Measurements from ENCODE around the gene CD9.

Gene CD9

GRCh38 chr12:6221146-6221545, 20.9 kb downstream of the CD9 start:
- no peak for DNase-seq

DNA sequence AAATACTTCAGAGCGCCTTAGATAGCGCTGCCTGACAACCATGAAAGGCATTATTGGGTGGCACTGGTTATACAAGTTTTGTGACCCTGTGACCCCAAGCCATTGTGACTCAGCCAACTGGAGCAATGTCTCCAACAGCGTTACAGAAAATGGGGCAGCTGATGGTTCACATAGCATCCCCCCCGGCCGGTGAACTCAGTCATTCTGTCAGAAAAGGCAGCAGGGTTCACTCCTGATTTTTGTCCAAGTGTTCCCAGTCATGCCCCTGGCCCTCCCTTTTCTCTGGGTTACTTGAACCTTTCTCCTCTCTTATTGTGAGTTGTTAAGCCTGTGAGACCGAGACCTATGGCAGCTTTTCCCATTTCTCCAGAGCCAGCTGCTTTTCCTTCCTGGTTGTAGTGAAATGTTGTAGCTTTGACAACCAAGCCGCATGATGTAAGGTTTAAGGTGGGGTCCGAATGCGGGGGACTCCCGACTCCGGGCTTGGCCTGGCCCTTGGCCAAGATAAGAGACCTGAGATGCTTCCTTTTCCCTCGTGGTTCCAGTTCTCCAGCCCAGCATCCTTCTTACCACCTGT, 22.0 kb downstream of the CD9 start:
- peak in 3 of 14 donors; percentile 24 to 65 (median 50) for DNase-seq

DNA sequence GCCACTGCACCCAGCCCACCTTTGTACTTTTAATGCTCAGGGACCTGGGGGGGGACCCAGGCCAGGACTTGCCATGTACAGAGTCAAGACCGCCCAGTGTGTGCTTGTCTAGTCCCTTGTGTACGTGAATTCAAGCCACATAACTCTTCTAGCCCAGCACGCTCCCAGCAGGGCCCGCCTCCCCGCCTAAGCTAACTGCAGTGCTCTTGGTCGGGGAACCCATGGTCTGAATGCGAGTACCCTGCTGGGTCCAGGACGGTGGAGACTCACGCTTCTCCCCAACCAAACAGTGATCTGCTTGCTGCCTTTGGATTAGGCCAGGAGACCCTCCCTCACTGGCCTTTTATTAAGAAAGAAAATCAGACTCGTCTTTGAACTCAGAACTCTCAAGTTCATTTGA, 23.3 kb downstream of the CD9 start:
- DNase-seq, result no peak

DNA sequence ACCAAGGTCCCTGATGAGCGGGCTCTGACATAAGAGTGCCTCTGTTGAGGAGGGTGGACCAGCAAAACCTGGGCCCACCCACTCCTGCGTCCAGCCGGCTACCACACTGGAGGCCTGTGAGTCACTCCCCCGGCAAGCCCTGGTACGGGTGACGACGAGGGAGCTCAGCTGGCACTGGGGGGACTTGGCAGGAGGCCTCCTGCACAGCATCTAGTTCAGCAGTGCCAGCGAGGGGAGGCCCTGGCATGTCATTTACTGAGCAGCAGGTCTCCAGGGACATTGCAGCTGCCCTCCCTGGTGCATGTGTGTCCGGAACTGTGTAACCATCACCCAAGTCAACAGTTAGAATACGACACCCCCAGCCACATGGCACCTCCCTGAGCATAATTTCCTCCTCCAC, 24.4 kb downstream of the CD9 start:
- peak in 11 of 14 donors; percentile 30 to 95 (median 80) for DNase-seq

DNA sequence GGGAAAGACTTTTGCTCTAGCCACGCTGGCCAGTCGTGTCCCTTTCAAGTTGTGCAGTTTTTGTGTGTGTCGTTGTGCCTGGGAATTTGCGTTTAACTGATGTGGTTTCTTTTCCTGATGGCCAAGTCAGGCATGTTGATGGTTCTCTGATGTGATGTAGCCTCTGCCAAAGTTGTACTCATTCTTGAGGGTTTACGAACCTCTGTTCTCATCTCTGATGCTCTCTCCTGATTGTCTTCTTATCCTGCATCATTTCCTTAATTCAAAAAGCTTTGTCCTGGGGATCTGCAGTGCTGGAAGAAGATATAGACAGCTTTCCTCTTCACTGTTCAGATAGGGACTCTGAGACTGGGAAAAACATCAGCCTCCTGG, 25.4 kb downstream of the CD9 start:
- peak in 1 of 14 donors; percentile 22 for DNase-seq

GRCh38 chr12:6226002-6226678, 25.9 kb downstream of the CD9 start:
- peak in 7 of 14 donors; percentile 35 to 76 (median 61) for DNase-seq

- DNase-seq, result no peak
These were observed 26.5 kb downstream of the CD9 start for GRCh38 chr12:6226679-6227051.

- peak in 1 of 14 donors; percentile 41 for DNase-seq
These were observed 28.5 kb downstream of the CD9 start for GRCh38 chr12:6228535-6229223.

- peak in 12 of 14 donors; percentile 11 to 86 (median 62) for DNase-seq
These were observed 29.3 kb downstream of the CD9 start for GRCh38 chr12:6229224-6230218.

- peak in 13 of 14 donors; percentile 48 to 95 (median 89) for DNase-seq
These were observed 30.3 kb downstream of the CD9 start for GRCh38 chr12:6230321-6231110.

- peak in 1 of 14 donors; percentile 42 for DNase-seq
These were observed 31.4 kb downstream of the CD9 start for GRCh38 chr12:6231359-6232268.

DNA sequence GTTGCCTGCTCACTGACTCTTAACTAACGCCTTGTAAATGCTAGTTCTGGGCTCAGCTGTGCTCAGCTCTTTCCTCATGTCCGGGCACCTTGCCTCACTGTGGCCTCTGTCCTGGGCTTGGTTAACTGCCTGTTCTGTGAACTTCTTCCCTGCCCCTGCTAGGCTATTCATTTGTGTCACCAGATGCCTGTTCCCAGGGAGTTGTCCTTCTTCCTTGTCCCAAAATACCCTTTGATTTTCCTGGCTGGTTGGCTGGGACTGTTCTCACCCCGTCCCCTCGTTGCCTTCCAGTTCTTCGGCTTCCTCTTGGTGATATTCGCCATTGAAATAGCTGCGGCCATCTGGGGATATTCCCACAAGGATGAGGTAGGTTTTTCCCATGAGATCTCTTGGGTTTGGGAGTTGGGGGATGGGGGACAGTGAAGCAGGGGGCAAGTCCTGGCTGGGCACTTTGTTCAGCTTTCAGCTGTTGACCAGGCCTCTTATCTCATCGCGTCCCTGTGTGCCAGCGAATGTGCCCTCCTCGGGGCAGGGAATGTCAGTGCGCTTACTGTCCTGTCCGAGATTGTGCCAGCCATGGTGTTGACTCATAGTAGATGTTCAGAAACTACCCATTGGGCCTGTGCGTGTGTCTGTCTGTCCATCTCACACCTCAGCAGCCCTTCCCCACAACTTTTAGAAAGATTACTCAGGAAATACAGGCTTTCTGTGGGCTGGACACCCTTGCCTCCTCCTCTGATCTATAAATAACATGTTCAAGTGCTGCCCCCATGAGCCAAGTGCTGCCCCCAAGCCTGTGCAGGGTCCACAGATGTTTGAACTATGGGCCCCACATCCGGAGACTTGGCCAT, 33.1 kb downstream of the CD9 start:
- DNase-seq, result peak in 11 of 14 donors; percentile 36 to 84 (median 57)

GRCh38 chr12:6234214-6234613, 34.0 kb downstream of the CD9 start:
- no peak for DNase-seq

GRCh38 chr12:6234906-6235305, 34.7 kb downstream of the CD9 start:
- DNase-seq, result peak in 1 of 14 donors; percentile 26

GRCh38 chr12:6235499-6235898, 35.3 kb downstream of the CD9 start:
- peak in 1 of 14 donors; percentile 23 for DNase-seq

- DNase-seq, result no peak
These were observed 35.9 kb downstream of the CD9 start for GRCh38 chr12:6235906-6236640.

GRCh38 chr12:6236641-6236940, 36.4 kb downstream of the CD9 start:
- DNase-seq, result no peak

DNA sequence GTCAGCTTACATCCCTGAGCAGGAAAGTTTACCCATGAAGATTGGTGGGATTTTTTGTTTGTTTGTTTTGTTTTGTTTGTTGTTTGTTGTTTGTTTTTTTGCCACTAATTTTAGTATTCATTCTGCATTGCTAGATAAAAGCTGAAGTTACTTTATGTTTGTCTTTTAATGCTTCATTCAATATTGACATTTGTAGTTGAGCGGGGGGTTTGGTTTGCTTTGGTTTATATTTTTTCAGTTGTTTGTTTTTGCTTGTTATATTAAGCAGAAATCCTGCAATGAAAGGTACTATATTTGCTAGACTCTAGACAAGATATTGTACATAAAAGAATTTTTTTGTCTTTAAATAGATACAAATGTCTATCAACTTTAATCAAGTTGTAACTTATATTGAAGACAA, 37.6 kb downstream of the CD9 start:
- no peak for DNase-seq

- DNase-seq, result no peak
These were observed 38.7 kb downstream of the CD9 start for GRCh38 chr12:6238875-6239274.

Data from C1 segment of cervical spinal cord (tissue), 14 donors.